ENCODE data around the gene C3orf52. TPM values are rescaled to one million over a fixed set of nuclear protein-coding genes. Genes with fewer than 3 reads are reported as not detected.

The C3orf52 gene
- total RNA-seq, 1 experiment from 2014 or later = 0.52 TPM

GRCh38 chr3:112117841-112118571, 31.8 kb downstream of the C3orf52 start:
- Histone ChIP-seq H3K9ac (ENCODE audit: low read length) (peak overlapping the region; percentile 65), H3K27me3 (ENCODE audit: low read length) (no peaks in the 10 kb centered on the region), H3K4me3 (ENCODE audit: low read length) (peak overlapping the region; percentile 26), H3K36me3 (ENCODE audit: insufficient read depth, low read length) (peaks cover under 1% of the 10 kb centered on the region; the same call in 1 of the 2 replicates), H3K9me3 (ENCODE audit: low read length) (no peaks in the 10 kb centered on the region), H3K79me2 (ENCODE audit: low read length) (no peaks in the 10 kb centered on the region), H2AFZ (ENCODE audit: low read length) (no peak overlapping the region), H3K4me2 (ENCODE audit: low read depth, low read length, poor library complexity, severe bottlenecking) (peak overlapping the region; percentile 64), H3K27ac (ENCODE audit: low read length) (peak overlapping the region; percentile 99), H3K4me1 (ENCODE audit: low read length) (peaks cover 100% of the 10 kb centered on the region), H4K20me1 (ENCODE audit: insufficient read depth, low read depth, low read length) (no peaks in the 10 kb centered on the region), H3K9me2 (replicated peaks; ENCODE audit: insufficient read depth, low read length) (no peaks in the 10 kb centered on the region)
- DNase-seq = peak; percentile 86

DNA sequence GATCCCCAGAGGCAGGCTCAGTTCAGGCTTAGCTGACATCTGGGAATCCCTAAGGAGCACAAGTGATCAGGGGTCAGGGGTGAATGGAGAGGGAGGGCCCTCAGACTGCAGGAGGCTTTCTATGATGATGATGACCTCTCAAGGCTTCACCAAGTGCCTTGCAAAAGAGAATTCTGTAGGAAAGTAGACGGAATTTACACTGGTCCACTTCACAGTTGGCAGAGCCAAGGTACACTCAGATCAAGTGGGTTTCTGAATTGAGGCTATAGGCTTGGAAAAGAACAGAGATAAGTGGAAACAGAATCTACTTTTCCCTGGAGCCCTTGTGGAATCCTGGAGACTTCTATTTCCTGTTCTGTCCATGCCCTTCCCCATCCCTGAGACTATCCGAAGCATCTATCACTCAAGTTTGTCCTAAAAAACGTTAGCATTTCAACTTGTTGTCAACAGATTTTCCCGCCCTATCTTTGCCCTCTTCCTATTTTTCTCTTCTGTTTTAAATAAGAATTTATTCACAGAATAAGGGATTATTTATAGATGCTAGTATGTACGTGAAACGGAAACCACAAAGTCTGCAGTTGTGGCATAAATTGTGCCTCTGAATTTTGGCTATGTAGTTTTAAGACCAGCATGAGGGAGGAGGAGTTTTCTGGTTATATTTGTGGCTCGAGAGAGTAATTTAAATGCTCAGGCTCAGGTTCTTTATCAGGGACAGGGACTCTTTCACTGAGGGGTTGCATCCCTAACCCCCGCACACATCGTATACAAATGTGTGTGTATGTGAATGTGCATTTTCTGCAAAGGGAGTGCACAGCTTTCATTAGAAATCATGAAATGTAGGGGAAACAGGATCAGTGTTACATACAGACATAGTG, 34.0 kb downstream of the C3orf52 start:
- H3K79me2 ChIP-seq (ENCODE audit: low read length) = no peaks in the 10 kb centered on the region
- H3K36me3 ChIP-seq (ENCODE audit: insufficient read depth, low read length) = peaks cover 10% of the 10 kb centered on the region
- no peaks in the 10 kb centered on the region for H3K27me3 ChIP-seq (ENCODE audit: low read length)
- H3K9ac ChIP-seq (ENCODE audit: low read length) = peak overlapping the region; percentile 65
- H3K4me3 ChIP-seq (ENCODE audit: low read length) = peak overlapping the region; percentile 12; the same call in 1 of the 2 replicates
- no peaks in the 10 kb centered on the region for H4K20me1 ChIP-seq (ENCODE audit: insufficient read depth, low read depth, low read length)
- H3K4me2 ChIP-seq (ENCODE audit: low read depth, low read length, poor library complexity, severe bottlenecking) = peak overlapping the region; percentile 64
- H3K9me3 ChIP-seq (ENCODE audit: low read length) = no peaks in the 10 kb centered on the region
- no peak overlapping the region for H2AFZ ChIP-seq (ENCODE audit: low read length)
- H3K9me2 ChIP-seq (replicated peaks; ENCODE audit: insufficient read depth, low read length) = no peaks in the 10 kb centered on the region
- peak overlapping the region; percentile 99 for H3K27ac ChIP-seq (ENCODE audit: low read length)
- peaks cover 99% of the 10 kb centered on the region for H3K4me1 ChIP-seq (ENCODE audit: low read length)
- DNase-seq = peak; percentile 72

- Histone ChIP-seq H3K4me1 (ENCODE audit: low read length) (peaks cover 99% of the 10 kb centered on the region), H3K27ac (ENCODE audit: low read length) (peak overlapping the region; percentile 99)
These were observed 35.7 kb downstream of the C3orf52 start for GRCh38 chr3:112121577-112122547.

DNA sequence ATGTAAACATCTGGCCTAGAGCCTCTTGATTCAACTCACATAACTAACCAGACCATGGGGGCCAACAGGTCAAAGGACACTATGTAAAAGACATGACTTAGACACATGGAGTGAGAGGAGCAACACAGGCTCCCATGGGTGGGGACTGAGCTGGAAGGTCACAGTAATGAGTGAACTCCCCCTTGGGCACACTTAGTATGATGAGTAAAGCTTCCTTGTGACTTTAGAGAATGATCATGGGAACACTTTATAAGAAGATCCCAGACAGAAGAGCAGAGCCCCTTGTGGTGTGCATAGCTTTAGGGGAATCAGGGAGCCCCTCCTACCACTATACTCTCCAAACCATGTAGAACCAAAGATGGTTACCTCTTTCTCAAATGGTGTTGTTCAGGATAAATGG, 36.7 kb downstream of the C3orf52 start:
- Histone ChIP-seq H3K4me3 (ENCODE audit: low read length) (no peak overlapping the region), H4K20me1 (ENCODE audit: insufficient read depth, low read depth, low read length) (no peaks in the 10 kb centered on the region), H3K4me2 (ENCODE audit: low read depth, low read length, poor library complexity, severe bottlenecking) (peak overlapping the region; percentile 64), H3K9me2 (replicated peaks; ENCODE audit: insufficient read depth, low read length) (no peaks in the 10 kb centered on the region), H3K9ac (ENCODE audit: low read length) (peak overlapping the region; percentile 37), H3K79me2 (ENCODE audit: low read length) (peaks cover 11% of the 10 kb centered on the region), H3K36me3 (ENCODE audit: insufficient read depth, low read length) (peaks cover 25% of the 10 kb centered on the region), H3K4me1 (ENCODE audit: low read length) (peaks cover 99% of the 10 kb centered on the region), H2AFZ (ENCODE audit: low read length) (no peak overlapping the region), H3K27ac (ENCODE audit: low read length) (peak overlapping the region; percentile 99), H3K27me3 (ENCODE audit: low read length) (no peaks in the 10 kb centered on the region), H3K9me3 (ENCODE audit: low read length) (no peaks in the 10 kb centered on the region)
- DNase-seq = no peak

More at GRCh38 chr3:112121577-112122547, 35.7 kb downstream of the C3orf52 start:
- Histone ChIP-seq H3K9me2 (replicated peaks; ENCODE audit: insufficient read depth, low read length) (no peaks in the 10 kb centered on the region), H3K9me3 (ENCODE audit: low read length) (no peaks in the 10 kb centered on the region), H3K9ac (ENCODE audit: low read length) (peak overlapping the region; percentile 38), H3K36me3 (ENCODE audit: insufficient read depth, low read length) (peaks cover 22% of the 10 kb centered on the region), H3K4me2 (ENCODE audit: low read depth, low read length, poor library complexity, severe bottlenecking) (peak overlapping the region; percentile 64), H3K79me2 (ENCODE audit: low read length) (peaks cover 4% of the 10 kb centered on the region; the same call in 1 of the 2 replicates), H3K27me3 (ENCODE audit: low read length) (no peaks in the 10 kb centered on the region), H4K20me1 (ENCODE audit: insufficient read depth, low read depth, low read length) (no peaks in the 10 kb centered on the region), H3K4me3 (ENCODE audit: low read length) (peak overlapping the region; percentile 1), H2AFZ (ENCODE audit: low read length) (no peak overlapping the region)
- DNase-seq = peak; percentile 60

DNA sequence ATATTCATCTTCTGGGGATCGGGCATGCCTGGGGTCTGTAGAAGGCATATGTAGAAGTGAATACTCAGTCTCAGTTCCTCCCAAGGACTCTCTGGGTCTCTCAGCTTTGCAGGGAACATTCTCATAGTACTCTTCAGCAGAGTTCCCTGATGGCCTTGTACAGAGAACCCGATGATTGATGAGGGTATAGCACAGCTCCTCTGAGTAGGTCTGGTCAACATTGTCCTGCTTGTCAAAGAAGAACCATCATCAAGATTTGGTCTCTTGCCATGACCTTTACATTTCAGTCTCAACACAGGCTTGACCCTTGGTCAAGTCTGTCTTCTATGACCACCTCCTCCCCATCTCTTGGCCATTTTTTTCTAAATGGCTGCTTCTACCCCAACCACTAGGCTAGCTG, 37.4 kb downstream of the C3orf52 start:
- Histone ChIP-seq H3K9me3 (ENCODE audit: low read length) (no peaks in the 10 kb centered on the region), H3K4me2 (ENCODE audit: low read depth, low read length, poor library complexity, severe bottlenecking) (peak overlapping the region; percentile 64), H3K9ac (ENCODE audit: low read length) (peak overlapping the region; percentile 37; the same call in 1 of the 2 replicates), H3K27me3 (ENCODE audit: low read length) (no peaks in the 10 kb centered on the region), H3K4me3 (ENCODE audit: low read length) (no peak overlapping the region), H3K27ac (ENCODE audit: low read length) (peak overlapping the region; percentile 99), H4K20me1 (ENCODE audit: insufficient read depth, low read depth, low read length) (no peaks in the 10 kb centered on the region), H2AFZ (ENCODE audit: low read length) (no peak overlapping the region), H3K4me1 (ENCODE audit: low read length) (peaks cover 99% of the 10 kb centered on the region), H3K36me3 (ENCODE audit: insufficient read depth, low read length) (peaks cover 30% of the 10 kb centered on the region), H3K9me2 (replicated peaks; ENCODE audit: insufficient read depth, low read length) (no peaks in the 10 kb centered on the region), H3K79me2 (ENCODE audit: low read length) (peaks cover 17% of the 10 kb centered on the region)
- no peak for DNase-seq

- Histone ChIP-seq H3K27me3 (ENCODE audit: low read length) (no peaks in the 10 kb centered on the region), H3K36me3 (ENCODE audit: insufficient read depth, low read length) (peaks cover 30% of the 10 kb centered on the region), H2AFZ (ENCODE audit: low read length) (no peak overlapping the region), H3K79me2 (ENCODE audit: low read length) (peaks cover 17% of the 10 kb centered on the region), H4K20me1 (ENCODE audit: insufficient read depth, low read depth, low read length) (no peaks in the 10 kb centered on the region), H3K4me2 (ENCODE audit: low read depth, low read length, poor library complexity, severe bottlenecking) (peak overlapping the region; percentile 91), H3K4me1 (ENCODE audit: low read length) (peaks cover 99% of the 10 kb centered on the region), H3K9me2 (replicated peaks; ENCODE audit: insufficient read depth, low read length) (no peaks in the 10 kb centered on the region), H3K4me3 (ENCODE audit: low read length) (peak overlapping the region; percentile 49), H3K9me3 (ENCODE audit: low read length) (no peaks in the 10 kb centered on the region), H3K9ac (ENCODE audit: low read length) (peak overlapping the region; percentile 70), H3K27ac (ENCODE audit: low read length) (peak overlapping the region; percentile 99)
- DNase-seq = peak; percentile 52
These were observed 38.9 kb downstream of the C3orf52 start for GRCh38 chr3:112124907-112125607.

GRCh38 chr3:112126511-112126911, 40.3 kb downstream of the C3orf52 start:
- H3K4me2 ChIP-seq (ENCODE audit: low read depth, low read length, poor library complexity, severe bottlenecking) = peak overlapping the region; percentile 91

More at GRCh38 chr3:112126511-112126911, 40.3 kb downstream of the C3orf52 start:
- Histone ChIP-seq H3K36me3 (ENCODE audit: insufficient read depth, low read length) (peaks cover 30% of the 10 kb centered on the region), H3K9me2 (replicated peaks; ENCODE audit: insufficient read depth, low read length) (no peaks in the 10 kb centered on the region), H3K9me3 (ENCODE audit: low read length) (no peaks in the 10 kb centered on the region), H3K9ac (ENCODE audit: low read length) (peak overlapping the region; percentile 70), H3K27me3 (ENCODE audit: low read length) (no peaks in the 10 kb centered on the region), H2AFZ (ENCODE audit: low read length) (no peak overlapping the region), H3K4me3 (ENCODE audit: low read length) (peak overlapping the region; percentile 49), H3K4me1 (ENCODE audit: low read length) (peaks cover 99% of the 10 kb centered on the region), H3K79me2 (ENCODE audit: low read length) (peaks cover 23% of the 10 kb centered on the region), H3K27ac (ENCODE audit: low read length) (peak overlapping the region; percentile 99), H4K20me1 (ENCODE audit: insufficient read depth, low read depth, low read length) (no peaks in the 10 kb centered on the region)
- peak; percentile 83 for DNase-seq

Measured in Karpas-422 (cell line).